ENCODE data around the gene GRIA3. TPM values are rescaled to one million over a fixed set of nuclear protein-coding genes. Genes with fewer than 3 reads are reported as not detected.

The GRIA3 gene
- total RNA-seq, 1 experiment from 2014 or later: not detected

DNA sequence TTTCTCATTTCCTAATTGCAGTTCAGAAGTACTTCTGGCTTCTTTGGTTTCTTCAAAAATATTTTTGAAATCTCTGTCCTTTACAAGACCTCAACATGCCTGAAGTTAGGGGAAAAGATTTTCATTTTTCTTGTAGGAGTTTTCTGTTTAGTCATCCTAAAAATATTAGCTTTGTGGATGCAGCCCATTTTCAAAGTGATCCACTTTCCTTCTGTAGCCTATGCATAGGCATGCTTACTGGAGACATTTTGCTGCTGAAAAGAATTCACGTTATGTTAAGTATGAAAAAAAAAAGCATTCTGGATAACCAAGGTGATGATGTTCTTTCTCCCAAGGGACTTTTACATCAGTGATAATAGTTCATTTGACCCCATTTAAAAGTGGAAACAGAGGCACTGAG lies 303.2 kb downstream of the GRIA3 start:
- Histone ChIP-seq H3F3A (ENCODE audit: insufficient read depth, low read depth) (no peaks in the 10 kb centered on the region), H3K27ac (no peak overlapping the region), H3K9me2 (ENCODE audit: insufficient read depth) (no peaks in the 10 kb centered on the region), H3K4me2 (no peak overlapping the region), H3K4me3 (no peak overlapping the region), H3K79me2 (ENCODE audit: low read depth) (no peaks in the 10 kb centered on the region), H3K4me1 (replicated peaks; ENCODE audit: insufficient read depth) (no peaks in the 10 kb centered on the region), H3K9me3 (ENCODE audit: insufficient read depth, low read depth) (no peaks in the 10 kb centered on the region), H4K20me1 (ENCODE audit: insufficient read depth) (no peaks in the 10 kb centered on the region), H2AFZ (no peak overlapping the region), H3K27me3 (ENCODE audit: insufficient read depth, low read depth) (no peaks in the 10 kb centered on the region), H3K36me3 (ENCODE audit: low read depth) (no peaks in the 10 kb centered on the region)
- BruUV-seq (replicated peaks): no TSS peak
- ChIA-PET POLR2A (ENCODE audit: unreplicated experiment) (no interaction called here), CTCF (no interaction called here)
- no peak for DNase-seq
- intact Hi-C loops (cut with micrococcal nuclease; ENCODE audit: unreplicated experiment): no loop called here
- no peak for TF ChIP-seq EZH2 (IDR thresholded peaks at IDR 0.05; ENCODE audit: low read depth)
- TF ChIP-seq, protein P1, sequence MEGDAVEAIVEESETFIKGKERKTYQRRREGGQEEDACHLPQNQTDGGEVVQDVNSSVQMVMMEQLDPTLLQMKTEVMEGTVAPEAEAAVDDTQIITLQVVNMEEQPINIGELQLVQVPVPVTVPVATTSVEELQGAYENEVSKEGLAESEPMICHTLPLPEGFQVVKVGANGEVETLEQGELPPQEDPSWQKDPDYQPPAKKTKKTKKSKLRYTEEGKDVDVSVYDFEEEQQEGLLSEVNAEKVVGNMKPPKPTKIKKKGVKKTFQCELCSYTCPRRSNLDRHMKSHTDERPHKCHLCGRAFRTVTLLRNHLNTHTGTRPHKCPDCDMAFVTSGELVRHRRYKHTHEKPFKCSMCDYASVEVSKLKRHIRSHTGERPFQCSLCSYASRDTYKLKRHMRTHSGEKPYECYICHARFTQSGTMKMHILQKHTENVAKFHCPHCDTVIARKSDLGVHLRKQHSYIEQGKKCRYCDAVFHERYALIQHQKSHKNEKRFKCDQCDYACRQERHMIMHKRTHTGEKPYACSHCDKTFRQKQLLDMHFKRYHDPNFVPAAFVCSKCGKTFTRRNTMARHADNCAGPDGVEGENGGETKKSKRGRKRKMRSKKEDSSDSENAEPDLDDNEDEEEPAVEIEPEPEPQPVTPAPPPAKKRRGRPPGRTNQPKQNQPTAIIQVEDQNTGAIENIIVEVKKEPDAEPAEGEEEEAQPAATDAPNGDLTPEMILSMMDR (conservative IDR thresholded peaks at IDR 0.05): no peak

DNA sequence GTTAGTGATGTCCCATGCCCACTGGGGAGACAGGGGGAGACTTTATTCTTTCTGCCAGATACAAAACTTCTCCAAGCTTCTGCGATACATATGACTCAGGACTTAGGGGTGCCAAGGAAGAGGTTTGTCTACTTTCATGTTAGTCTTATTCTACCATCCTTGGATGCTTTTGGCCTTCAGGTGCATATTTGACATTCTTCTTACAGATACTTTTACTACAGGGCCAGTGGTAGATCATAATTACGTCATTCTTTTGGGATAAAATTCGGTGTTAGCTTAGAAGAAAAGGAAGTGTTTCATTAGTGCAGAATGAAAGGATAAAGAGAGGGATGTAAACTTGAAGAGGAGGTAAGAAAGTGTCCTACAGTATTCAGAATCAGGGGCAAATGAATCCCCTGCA lies 303.6 kb downstream of the GRIA3 start:
- Histone ChIP-seq H4K20me1 (ENCODE audit: insufficient read depth) (no peaks in the 10 kb centered on the region), H2AFZ (no peak overlapping the region), H3K27ac (no peak overlapping the region), H3K9me2 (ENCODE audit: insufficient read depth) (no peaks in the 10 kb centered on the region), H3K4me2 (no peak overlapping the region), H3K36me3 (ENCODE audit: low read depth) (no peaks in the 10 kb centered on the region), H3K9me3 (ENCODE audit: insufficient read depth, low read depth) (no peaks in the 10 kb centered on the region), H3K4me3 (no peak overlapping the region), H3K4me1 (replicated peaks; ENCODE audit: insufficient read depth) (no peaks in the 10 kb centered on the region), H3F3A (ENCODE audit: insufficient read depth, low read depth) (no peaks in the 10 kb centered on the region), H3K27me3 (ENCODE audit: insufficient read depth, low read depth) (no peaks in the 10 kb centered on the region), H3K79me2 (ENCODE audit: low read depth) (no peaks in the 10 kb centered on the region)
- TF ChIP-seq EZH2 (IDR thresholded peaks at IDR 0.05; ENCODE audit: low read depth): no peak
- TF ChIP-seq, protein P1 (conservative IDR thresholded peaks at IDR 0.05): no peak
- no peak for DNase-seq
- BruUV-seq (replicated peaks): no TSS peak
- POLR2A ChIA-PET (ENCODE audit: unreplicated experiment): interaction anchor here (0.6 kb wide), 1 partner anchor 821 kb away, joined by 13 read pairs; no protein-coding TSS in a partner anchor
- CTCF ChIA-PET: no interaction called here
- intact Hi-C loops (cut with micrococcal nuclease; ENCODE audit: unreplicated experiment): no loop called here

DNA sequence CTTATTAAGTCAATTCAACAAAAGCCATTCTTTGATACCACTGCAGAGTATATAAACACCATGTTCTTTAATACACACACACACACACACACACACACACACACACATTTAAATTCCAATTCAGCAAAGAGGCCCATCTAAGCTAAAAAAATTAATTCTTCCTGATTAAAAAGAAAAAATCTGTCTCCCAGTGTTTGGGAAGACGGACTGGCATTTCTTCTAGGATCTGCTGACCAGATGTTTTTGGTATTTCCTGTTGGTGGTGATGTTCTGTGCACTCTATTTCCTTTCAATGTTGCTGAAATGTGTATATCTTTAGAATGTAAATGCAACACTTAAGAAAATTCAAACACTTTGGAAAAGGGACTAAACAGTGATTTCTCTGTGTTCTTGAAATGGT lies 304.9 kb downstream of the GRIA3 start:
- no peak for DNase-seq
- Histone ChIP-seq H2AFZ (no peak overlapping the region), H3K79me2 (ENCODE audit: low read depth) (no peaks in the 10 kb centered on the region), H4K20me1 (ENCODE audit: insufficient read depth) (no peaks in the 10 kb centered on the region), H3K4me2 (no peak overlapping the region), H3K27me3 (ENCODE audit: insufficient read depth, low read depth) (no peaks in the 10 kb centered on the region), H3K27ac (no peak overlapping the region), H3K4me1 (replicated peaks; ENCODE audit: insufficient read depth) (no peaks in the 10 kb centered on the region), H3K4me3 (no peak overlapping the region), H3F3A (ENCODE audit: insufficient read depth, low read depth) (no peaks in the 10 kb centered on the region), H3K9me3 (ENCODE audit: insufficient read depth, low read depth) (no peaks in the 10 kb centered on the region), H3K36me3 (ENCODE audit: low read depth) (no peaks in the 10 kb centered on the region), H3K9me2 (ENCODE audit: insufficient read depth) (no peaks in the 10 kb centered on the region)
- ChIA-PET CTCF (no interaction called here), POLR2A (ENCODE audit: unreplicated experiment) (no interaction called here)
- no TSS peak for BruUV-seq (replicated peaks)
- TF ChIP-seq, protein P1 (conservative IDR thresholded peaks at IDR 0.05): no peak
- no peak for TF ChIP-seq EZH2 (IDR thresholded peaks at IDR 0.05; ENCODE audit: low read depth)
- intact Hi-C loops (cut with micrococcal nuclease; ENCODE audit: unreplicated experiment): no loop called here

Measured in PC-9 (cell line).